ENCODE measurements around the gene CDKN2AIP.

Gene CDKN2AIP

GRCh38 chr4:183413234-183414200, 30.9 kb upstream of the CDKN2AIP start:
- no peak for DNase-seq (ENCODE audit: extremely low read depth, low read depth)

GRCh38 chr4:183416879-183417755, 27.3 kb upstream of the CDKN2AIP start:
- no peak for DNase-seq (ENCODE audit: extremely low read depth, low read depth)

More at GRCh38 chr4:183413234-183414200, 30.9 kb upstream of the CDKN2AIP start:
- no peak for TF ChIP-seq CTCF (IDR thresholded peaks at IDR 0.05; ENCODE audit: low read depth, low read length)

GRCh38 chr4:183422962-183423631, 21.3 kb upstream of the CDKN2AIP start:
- DNase-seq (ENCODE audit: extremely low read depth, low read depth), result no peak
- no peak for TF ChIP-seq CTCF (IDR thresholded peaks at IDR 0.05; ENCODE audit: low read depth, low read length)

More at GRCh38 chr4:183416879-183417755, 27.3 kb upstream of the CDKN2AIP start:
- no peak for TF ChIP-seq CTCF (IDR thresholded peaks at IDR 0.05; ENCODE audit: low read depth, low read length)

- TF ChIP-seq CTCF (IDR thresholded peaks at IDR 0.05; ENCODE audit: low read depth, low read length), result no peak
- DNase-seq (ENCODE audit: extremely low read depth, low read depth), result no peak
Observed at GRCh38 chr4:183424109-183424744, 20.2 kb upstream of the CDKN2AIP start.

GRCh38 chr4:183426507-183426906, 17.9 kb upstream of the CDKN2AIP start:
- no peak for TF ChIP-seq CTCF (IDR thresholded peaks at IDR 0.05; ENCODE audit: low read depth, low read length)
- no peak for DNase-seq (ENCODE audit: extremely low read depth, low read depth)

- no peak for DNase-seq (ENCODE audit: extremely low read depth, low read depth)
- TF ChIP-seq CTCF (IDR thresholded peaks at IDR 0.05; ENCODE audit: low read depth, low read length), result no peak
Observed at GRCh38 chr4:183429489-183429888, 14.9 kb upstream of the CDKN2AIP start.

All from AG09319 (cell line).